NCI-H2196 (cell line): ENCODE results near the gene POU5F2.

Experiments
- DNase-seq: peaks from one replicate; lab custom pipeline; 2025; ENCODE audit not compliant: unreplicated experiment; lab: John Stamatoyannopoulos, UW

POU5F2 gene, protein sequence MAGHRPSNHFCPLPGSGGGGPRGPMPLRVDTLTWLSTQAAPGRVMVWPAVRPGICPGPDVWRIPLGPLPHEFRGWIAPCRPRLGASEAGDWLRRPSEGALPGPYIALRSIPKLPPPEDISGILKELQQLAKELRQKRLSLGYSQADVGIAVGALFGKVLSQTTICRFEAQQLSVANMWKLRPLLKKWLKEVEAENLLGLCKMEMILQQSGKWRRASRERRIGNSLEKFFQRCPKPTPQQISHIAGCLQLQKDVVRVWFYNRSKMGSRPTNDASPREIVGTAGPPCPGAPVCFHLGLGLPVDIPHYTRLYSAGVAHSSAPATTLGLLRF

DNA sequence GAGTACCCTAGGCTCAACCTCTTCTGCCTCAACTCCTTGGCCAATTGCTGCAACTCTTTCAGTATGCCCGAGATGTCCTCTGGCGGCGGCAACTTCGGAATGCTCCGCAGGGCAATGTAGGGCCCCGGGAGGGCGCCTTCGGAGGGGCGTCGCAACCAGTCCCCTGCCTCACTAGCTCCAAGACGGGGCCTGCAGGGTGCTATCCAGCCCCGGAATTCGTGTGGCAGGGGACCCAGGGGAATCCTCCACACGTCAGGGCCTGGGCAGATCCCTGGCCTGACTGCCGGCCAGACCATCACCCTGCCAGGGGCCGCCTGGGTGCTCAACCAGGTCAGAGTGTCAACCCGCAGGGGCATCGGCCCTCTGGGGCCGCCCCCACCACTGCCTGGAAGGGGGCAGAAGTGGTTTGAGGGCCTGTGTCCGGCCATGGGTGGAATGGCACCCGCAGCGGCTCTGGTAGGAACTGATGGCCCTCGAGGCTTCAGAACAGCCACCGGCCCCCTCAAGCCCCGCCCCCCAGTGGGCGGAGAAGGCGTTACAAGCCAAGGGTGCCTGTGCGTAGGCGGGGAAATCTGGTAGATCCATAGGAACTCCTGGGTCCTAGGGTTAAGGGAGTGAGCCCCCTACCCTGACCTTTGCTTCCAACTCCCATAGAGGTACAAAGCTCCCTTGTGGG lies at the start of gene POU5F2:
TSS of gene POU5F2 (minus strand) at position 465 of the 676 bp plus-strand sequence. CDS start at position 428, 37 bp downstream.
- no peak for DNase-seq

DNA sequence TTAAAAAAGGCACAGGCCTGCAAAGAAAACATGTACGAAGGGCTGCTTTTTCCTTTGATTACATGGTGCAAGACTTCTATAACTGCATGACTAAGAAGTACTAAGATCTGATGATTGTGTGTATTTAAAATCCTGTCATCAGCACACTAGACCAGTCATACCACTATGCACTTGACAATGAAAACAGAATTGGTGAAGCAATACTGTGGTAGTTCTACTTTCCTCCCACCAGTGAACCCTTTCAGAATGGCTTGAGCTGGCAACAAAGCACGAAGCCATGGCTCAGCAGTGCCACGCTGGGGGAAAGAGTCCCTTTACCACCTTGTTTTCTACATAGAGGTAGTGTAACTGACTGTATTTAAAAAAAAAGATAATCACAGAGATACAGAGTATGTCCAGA lies 49.0 kb upstream of the POU5F2 start:
- DNase-seq = no peak

DNA sequence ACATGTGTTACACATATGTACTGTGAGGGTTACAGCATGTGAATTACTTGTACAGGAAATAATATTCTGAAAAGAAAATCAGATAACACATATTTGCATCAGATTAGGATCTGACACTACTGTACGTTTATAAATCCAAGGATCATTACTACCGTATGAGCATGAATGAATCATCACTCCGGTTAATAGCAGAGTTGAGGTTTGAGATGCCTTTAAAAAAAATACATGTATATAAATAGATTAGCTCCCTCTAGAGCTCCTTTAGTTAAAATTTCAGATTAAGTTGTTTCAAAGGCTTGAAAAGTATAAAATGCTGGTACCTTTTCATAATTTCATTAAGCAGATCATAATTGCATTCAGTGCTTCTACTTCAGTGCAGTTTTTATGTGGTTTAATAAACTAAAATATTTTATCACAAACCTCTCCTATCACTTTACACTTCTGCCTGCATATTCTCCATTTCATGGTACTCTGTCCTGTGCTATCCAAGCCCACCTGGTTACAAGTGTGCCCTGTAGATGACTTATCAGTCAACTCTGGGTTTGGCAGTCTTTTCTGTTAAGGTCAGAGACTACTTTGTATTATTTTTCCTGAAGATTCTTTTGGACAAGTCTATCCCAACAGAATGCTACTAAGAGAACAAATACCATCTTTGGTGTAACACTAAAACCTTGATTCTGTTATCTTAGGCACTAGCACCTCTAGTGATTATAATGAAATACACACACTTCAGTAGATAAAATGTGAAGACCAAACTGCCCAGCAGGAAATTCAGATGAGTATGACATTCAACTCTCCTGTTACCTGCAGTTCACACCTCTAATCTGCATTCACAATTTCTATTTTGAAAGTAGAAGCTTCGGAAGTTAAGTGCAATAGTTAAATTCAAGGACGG lies 48.0 kb upstream of the POU5F2 start:
- no peak for DNase-seq

DNA sequence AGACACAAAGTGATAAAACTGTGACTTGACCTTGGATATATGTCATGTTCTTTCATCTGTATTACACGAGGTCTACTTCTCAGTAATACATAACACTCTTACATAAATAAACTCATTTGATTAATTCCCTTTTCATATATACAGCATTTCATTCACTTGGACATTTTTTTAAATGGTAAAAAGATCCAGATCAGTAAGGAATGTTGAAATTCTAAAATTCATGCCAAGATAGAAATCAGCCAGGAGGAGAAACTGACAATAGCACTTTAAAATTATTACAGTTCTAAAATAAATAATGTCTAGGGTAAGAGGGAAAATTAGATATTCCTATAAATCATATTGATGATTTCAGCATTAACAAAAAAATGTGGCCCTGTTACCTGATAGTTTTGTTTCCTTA lies 46.2 kb upstream of the POU5F2 start:
- DNase-seq = no peak

DNA sequence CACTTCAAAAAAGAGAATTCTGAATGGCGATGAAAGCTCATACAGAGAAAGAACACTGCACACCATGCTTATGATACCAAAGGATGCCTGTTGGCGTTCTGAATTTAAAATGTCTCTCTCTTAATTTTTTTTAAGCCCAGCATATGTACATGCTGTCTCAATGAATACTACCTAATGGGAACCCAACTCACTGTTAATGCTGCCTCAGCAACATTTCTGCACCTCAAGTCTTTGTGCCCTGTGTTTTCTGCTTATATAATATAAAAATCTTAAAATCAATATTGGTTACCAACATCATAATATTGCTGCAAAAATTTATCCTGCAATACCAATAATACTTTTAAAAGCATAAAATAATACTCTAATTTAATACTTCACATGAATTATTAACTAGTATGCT lies 44.1 kb upstream of the POU5F2 start:
- DNase-seq = no peak

DNA sequence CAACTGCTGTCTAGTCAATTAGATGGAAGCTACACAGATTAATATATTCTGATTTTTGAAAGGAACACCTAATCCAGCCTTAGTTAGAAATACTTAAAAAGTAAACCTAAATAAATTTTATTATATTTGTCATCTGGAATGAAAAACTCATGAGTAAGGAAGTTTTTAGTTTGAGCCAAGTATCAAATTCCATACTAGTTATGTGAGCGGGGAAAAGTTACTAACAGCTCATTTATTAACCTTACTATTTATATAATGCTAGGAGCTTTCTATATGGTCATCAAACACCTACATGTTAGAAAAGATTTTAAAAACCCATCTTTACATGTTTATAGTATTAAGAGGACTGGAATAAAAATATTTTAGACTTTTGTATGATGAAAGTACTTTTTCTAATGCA lies 41.6 kb upstream of the POU5F2 start:
- DNase-seq = no peak

DNA sequence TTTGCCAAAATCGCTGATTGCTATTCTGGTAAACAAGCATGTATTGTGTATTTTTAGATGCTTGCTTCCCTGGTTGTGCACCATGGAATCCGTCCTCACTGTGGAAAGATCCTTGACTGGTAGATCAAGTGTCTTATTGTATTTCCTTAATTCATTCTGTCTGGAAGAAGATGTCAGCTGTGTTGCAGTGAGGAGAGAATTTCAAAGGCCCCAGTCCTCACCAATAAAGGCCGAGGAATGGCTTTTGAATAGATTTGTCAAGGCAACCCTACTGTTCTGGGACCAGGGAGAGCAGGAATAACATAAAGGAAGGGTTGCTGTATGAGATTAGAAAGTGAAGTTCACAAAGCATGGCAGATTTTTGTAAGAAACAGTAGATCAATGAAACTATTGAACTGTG lies 36.2 kb upstream of the POU5F2 start:
- no peak for DNase-seq

DNA sequence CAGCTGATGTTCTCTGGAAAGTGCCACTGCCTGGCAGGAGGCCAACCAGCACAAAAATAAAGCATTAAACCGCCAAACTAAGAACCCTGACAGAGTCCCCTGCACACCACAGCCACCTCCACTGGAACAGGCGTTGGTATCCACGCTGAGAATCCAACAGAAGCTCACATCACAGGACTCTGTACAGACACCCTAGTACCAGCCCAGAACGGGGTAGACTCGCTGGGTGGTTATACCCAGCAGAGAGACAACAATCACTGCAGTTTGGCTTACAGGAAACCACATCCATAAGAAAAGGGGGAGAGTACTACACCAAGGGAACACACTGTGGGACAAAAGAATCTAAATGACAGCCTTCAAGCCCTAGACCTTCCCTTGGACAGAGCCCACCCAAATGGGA lies 15.0 kb upstream of the POU5F2 start:
- no peak for DNase-seq

DNA sequence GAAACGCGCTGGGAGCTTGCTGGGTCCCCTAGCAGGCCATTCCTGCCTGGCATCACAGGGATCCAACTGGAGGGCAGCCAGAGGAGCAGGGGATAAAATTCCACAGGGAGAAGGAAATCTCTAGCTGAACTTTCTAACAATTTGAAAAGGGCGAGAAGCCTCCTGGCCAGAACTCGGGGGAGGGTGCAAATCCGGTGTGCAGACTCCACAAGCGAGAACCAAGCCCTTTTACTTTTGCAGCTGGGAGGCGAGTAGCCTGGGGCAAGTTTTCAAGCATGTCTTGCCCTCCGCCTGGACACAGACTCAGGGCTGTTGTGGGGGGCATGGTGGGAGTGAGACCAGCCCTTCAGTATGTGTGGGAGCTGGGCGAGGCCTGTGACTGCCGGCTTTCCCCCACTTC lies 14.3 kb upstream of the POU5F2 start:
- DNase-seq = no peak

DNA sequence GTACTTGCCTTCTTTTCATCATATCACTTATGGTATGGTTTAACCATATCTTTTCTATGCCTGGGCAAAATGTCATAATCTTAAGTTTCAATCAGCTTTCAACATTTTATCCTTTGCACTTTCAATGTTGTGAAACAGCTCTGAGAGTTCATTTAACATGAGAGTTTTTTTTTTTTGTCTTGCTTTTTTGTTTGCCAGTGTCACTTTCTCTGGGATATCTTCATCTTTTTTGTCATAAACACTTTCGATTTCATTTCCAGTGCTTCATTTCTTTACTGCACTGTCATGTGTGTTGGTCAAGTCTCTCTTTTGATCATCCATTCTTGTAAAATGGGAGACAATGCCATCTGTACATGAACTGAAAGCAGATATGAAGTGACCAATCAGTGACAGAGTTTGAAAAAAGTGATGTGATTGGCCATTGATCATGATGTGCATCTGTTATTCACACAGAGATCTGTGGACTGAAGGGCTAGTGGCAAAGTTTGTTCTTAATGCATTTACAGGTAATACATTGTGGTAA lies 7.5 kb upstream of the POU5F2 start:
- no peak for DNase-seq

DNA sequence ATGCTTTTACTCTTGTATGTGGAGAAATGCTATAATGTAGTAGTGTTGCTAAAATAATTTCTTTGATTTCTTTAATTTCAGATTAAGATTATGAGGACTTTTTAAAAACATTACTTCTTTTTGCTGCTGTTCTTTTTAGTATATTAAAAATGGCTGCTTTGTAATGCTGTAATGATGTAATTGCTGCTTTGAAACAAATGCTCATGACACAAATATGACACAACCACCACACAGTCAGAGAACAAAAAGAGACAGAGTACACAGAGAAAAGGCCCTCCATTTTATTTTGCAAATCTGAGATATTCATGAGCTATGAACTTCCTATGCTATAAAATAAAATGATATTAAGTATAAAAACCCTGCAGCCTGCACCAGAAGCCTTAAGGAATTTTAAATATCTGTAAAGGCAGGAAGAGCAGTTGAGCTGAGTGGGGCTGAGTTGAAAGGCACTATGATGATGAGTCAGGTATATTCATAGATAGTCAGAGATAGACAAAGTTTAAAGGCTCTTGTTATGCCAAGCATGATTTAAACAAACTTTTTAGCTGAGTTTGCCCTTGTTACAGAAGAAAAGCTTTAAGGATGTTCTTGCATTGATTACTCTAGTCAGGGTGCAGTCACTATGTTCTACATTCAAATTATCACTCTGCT lies 5.1 kb upstream of the POU5F2 start:
- DNase-seq = no peak

DNA sequence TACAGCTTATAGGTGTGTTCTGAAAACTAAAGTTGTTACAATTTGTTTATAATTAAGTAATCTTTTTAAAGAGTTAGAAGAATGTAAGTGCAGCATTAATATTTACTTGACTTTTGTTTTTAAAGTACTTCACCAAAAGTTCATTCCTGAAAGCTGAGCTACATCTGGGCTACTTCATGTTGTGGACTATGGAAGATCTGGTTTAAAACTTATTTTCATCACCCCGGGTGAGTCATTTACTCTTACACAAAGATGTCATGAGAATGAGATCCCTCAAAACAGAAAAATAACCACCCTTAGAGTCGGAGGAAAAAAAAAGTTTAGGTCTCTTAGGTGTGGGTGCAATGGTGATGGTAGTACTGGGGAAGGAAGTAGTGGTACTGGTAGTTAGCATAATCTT lies 5.1 kb downstream of the POU5F2 start:
- DNase-seq = no peak

DNA sequence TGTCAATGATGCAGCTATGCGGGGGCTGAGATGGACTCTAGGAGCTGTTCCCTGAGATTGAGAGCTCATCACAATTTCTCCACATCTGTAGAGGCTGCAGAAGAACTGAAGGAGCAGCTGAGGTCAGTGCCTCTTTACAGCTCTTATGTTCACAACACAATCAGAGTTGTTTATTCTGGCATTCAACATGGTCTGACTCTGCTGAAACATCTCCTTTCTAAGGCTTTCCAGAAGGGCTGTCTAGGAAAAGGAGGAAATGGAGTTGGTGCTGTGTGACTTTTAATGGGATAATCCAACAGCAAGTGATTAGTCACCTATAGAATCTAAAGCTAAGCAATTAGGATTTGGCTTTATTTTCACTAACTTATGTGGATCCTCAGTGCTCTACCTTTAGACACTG lies 6.0 kb downstream of the POU5F2 start:
- no peak for DNase-seq

DNA sequence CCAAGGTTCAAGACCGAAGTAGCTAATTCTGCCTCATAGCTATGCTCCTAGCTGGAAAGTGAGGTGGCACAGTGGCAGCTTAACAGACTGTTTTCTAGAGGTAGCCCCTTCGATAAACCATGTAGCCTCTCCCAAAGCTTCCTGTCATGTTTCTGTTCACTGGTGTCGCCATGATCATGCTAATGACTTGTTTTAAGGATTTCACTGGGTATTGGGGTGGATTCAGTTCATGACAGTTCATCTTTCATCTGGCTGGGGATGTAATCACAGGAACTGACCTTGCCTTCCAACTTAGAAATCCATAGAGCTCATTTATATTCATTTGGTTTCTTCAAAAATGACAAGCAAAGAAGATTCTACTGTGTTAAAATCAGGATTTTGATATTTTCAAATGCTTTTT lies 9.4 kb downstream of the POU5F2 start:
- no peak for DNase-seq

DNA sequence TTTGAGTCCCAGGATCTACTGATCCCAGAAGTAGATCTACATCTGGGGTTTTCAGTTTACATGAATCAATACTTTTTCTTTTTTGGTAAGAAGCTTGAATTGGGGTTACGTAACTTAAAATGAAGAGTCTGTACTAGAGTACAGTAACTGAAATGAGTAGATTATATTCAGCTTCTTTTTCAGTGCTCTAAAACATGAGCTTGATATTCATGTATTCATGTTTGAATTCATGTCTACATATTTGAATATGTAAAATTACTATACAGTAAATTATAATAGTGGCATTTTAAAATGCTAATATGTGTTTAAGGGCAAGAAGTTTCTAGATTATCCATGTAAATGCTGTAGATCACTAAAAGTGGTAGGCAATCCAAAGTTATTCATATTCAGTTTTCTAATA lies 14.8 kb downstream of the POU5F2 start:
- no peak for DNase-seq

DNA sequence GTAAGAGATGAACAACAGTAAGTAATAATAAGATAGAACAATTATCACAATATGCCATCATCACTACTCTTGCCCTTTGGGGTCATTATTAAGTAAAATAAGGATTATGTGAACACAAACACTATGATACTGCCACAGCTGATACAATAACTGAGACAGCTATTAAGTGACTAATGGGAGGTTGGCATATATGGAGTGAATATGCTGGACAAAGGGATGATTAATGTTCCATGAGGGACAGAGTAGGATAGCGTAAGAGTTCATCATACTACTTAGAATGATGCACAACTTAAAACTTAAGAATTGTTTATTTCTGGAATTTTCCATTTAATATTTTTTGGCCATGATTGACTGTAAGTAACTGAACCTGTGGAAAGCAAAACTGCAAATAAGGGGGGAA lies 16.6 kb downstream of the POU5F2 start:
- no peak for DNase-seq

DNA sequence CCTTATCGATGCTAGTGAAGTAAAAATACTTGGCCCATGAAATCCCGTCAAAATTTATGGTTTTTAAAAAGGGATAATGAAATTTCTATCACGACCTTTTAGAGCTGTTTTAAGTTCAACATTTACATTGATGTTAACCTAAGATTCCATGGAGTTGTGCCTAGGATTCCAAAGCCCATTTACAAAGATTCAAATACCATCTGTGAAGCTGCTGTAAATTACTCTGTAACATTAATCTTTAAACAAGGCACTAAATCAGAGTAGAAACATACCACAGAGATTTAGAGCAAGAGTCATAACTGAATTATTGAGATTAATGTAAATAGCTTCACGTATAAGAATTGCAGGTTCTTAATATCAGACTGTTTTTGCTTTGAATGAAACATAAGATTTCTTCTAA lies 17.7 kb downstream of the POU5F2 start:
- no peak for DNase-seq

DNA sequence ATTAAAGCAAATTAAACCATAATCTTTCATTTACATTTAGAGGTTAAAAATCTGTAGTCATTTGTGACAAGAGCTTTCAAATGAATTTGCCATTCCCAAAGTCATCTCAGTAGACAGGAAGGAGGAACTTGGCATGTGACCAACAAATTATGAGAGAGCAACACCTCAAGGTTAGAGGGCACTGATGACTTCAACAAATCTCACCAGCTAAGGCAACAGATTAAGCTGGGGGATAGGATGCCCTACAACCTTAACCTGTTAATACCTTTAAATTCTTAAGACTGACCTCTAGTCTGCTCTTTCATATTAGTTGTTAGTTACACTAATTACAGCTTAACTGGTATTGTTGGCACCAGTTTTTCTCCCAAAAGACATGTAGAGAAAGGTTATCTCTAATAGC lies 18.4 kb downstream of the POU5F2 start:
- peak; percentile 4 for DNase-seq

DNA sequence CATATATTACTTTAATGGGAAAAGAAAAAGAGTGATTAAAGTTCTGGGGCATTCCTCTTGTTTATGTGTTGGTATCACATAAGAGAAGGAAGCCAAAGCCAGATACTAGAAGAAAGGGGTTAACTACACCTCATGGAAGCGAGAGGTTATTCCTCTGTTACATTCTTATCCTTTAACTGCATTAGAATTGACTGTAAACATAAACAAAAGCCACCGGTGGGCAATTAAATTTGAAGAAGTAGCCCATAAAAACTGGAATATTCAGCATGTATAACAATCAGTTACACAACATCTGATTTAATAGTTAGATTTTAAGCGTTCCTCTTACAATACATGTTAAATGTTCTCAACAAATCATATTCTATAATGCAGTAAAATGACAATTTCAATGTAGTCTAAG lies 18.8 kb downstream of the POU5F2 start:
- DNase-seq = no peak

DNA sequence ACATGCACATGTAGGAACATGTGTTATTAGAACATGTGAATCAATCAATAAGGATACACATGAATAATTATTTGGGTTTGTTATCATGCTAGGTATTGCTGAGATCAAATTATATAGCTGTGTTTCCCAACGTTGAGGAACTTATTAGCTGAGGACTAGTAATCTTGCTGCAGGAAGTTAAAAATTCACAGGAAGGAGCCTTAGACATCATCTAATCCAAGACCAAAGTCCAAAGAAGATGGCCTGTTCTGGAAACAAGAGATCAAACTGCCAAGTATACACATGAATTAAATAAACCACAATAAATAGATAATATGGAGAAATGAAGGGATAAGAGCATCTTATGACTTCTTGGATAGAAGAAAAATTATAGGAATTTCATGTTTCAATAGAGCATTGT lies 19.9 kb downstream of the POU5F2 start:
- DNase-seq = no peak

DNA sequence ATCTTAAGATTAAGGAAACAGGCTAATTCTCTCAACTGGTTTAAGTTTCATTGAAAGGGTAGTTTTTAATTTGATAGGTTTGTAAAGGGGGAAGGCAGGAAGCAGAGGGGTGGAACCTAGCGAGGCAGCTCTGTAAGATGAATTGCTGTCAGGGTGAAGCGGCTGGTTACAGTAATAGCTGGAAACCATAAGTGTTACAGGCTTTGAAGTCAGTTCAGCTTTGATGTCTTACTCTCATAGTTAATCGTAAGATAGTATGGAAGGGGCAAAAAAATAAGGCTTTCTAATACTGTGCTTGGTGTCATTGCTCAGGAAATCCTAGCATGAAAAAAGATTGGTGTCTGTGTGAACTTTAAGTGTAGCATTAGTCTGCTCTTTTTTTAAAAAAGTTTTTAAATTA lies 20.3 kb downstream of the POU5F2 start:
- no peak for DNase-seq
